Transverse colon (tissue), 4 donors: Measurements from ENCODE around the gene SGCA. TPM values are rescaled to one million over a fixed set of nuclear protein-coding genes. Genes with fewer than 3 reads are reported as not detected.

ENCODE experiments used
- DNase-seq: peaks from one replicate; pipeline ENCODE4 v3.0.0-alpha.2; 2019
- H3K27ac ChIP-seq, 4 donors: fragments of 200-600 bp; sonication (generic); 2 replicates each; pipeline ENCODE4 v1.5.1; 2016 to 2018; ENCODE audit warnings: inconsistent platforms in 4 of 4
- H3K27me3 ChIP-seq: fragments of 200-600 bp; sonication (generic); 2 replicates; pipeline ENCODE4 v1.5.1; 2017; ENCODE audit warnings: inconsistent platforms
- H3K36me3 ChIP-seq, 4 donors: fragments of 200-600 bp; sonication (generic); 2 replicates each; pipeline ENCODE4 v1.5.1; 2017 to 2019; ENCODE audit warnings: inconsistent platforms in 4 of 4
- H3K4me1 ChIP-seq, 4 donors: fragments of 200-600 bp; sonication (generic); 2 replicates each; pipeline ENCODE4 v1.5.1; 2017 to 2020; ENCODE audit warnings: inconsistent platforms in 4 of 4
- H3K4me3 ChIP-seq, 4 donors: fragments of 200-600 bp; sonication (generic); 1 replicate in 1 of 4; 2 replicates in 3 of 4; pipeline versions ENCODE4 v1.5.1 to v1.6.1; 2017 to 2019; ENCODE audit warnings: inconsistent platforms in 4 of 4
- H3K9me3 ChIP-seq, 2 donors: fragments of 200-600 bp; sonication (generic); 2 replicates each; pipeline ENCODE4 v1.5.1; 2017 to 2019; ENCODE audit warnings: inconsistent platforms in 2 of 2
- CTCF ChIP-seq, 5 experiments: fragments of 200-600 bp in 3 of 5; fragments of 450-650 bp in 2 of 5; sonication (generic) in 3 of 5; IDR thresholded peaks; 1 replicate in 2 of 5; 2 replicates in 3 of 5; pipeline ENCODE4 v1.5.1; 2016 to 2017; ENCODE audit warnings: antibody characterized with exemption in 5 of 5, inconsistent platforms in 3 of 5, mild to moderate bottlenecking in 2 of 5, moderate library complexity in 1 of 5
- EP300 ChIP-seq: sonication (generic); formaldehyde crosslinking; IDR thresholded peaks from one replicate; pipeline ENCODE4 v1.6.1; 2017; ENCODE audit warnings: antibody characterized with exemption, low read depth
- POLR2A ChIP-seq: fragments of 450-650 bp; IDR thresholded peaks from one replicate; pipeline ENCODE4 v1.6.1; 2016; ENCODE audit warnings: antibody characterized with exemption, mild to moderate bottlenecking, moderate library complexity
- POLR2AphosphoS5 ChIP-seq, 3 donors: sonication (generic); formaldehyde crosslinking; IDR thresholded peaks; one replicate each; pipeline ENCODE4 v1.6.1; 2016; ENCODE audit warnings: antibody characterized with exemption in 3 of 3
- WGBS, 2 donors: methylation state at CpG; one replicate each; pipeline ENCODE4 v1.1.5; 2018; ENCODE audit warnings: low coverage in 1 of 2; 5-methylcytosine and 5-hydroxymethylcytosine counted together
- in situ Hi-C, 4 donors: fragments of 200-750 bp; cut with MboI; loops; one replicate each; pipeline versions ENCODE4 v1.15.0 to v1.15.1; 2017; ENCODE audit warnings: low sequenced_read_pairs in 3 of 4, low pct_ligation_motif_present in 1 of 4, low pct_unique_long_range_greater_than_20kb in 1 of 4
- intact Hi-C: fragments of 100-400 bp; cut with DNase I; formaldehyde crosslinking; loops from one replicate; pipeline ENCODE4 v1.15.1; 2023; ENCODE audit warnings: low total_unique reads
- total RNA-seq, 4 donors: library from RNA; depleted of rRNA; stranded (reverse); fragments of >200 nt; gene quantifications; one replicate each; pipeline ENCODE4 v1.1.0, GENCODE V29; 2016

Gene SGCA
- total RNA-seq, 4 donors from 2014 or later = 3.7 to 65.3 (median 7.6) TPM

- peaks cover 0 to 14% (median 2%) of the 10 kb centered on the region in 4 donors for H3K36me3 ChIP-seq
- 85% methylated on average over 16 of the region's 17 CpGs; no CpG with 5 or more reads in 1 of the 2 donors for WGBS, 2 donors
- H3K27me3 ChIP-seq = no peaks in the 10 kb centered on the region
- intact Hi-C loops = no loop called here
- no peak for TF ChIP-seq EP300
- no peak for DNase-seq
- peaks cover 0 to 20% (median 6%) of the 10 kb centered on the region in 4 donors for H3K4me1 ChIP-seq
- in situ Hi-C loops = no loop called here
- no peaks in the 10 kb centered on the region for H3K9me3 ChIP-seq
- no peak overlapping the region for H3K4me3 ChIP-seq
- peak overlapping the region in 2 of 4 donors; percentile 17 to 83 for H3K27ac ChIP-seq
Measured at GRCh38 chr17:50187751-50188530, 22.1 kb downstream of the SGCA start.

- WGBS, 2 donors = 66% methylated on average over 12 of the region's 13 CpGs; no CpG with 5 or more reads in 1 of the 2 donors
- TF ChIP-seq EP300 (no peak), POLR2A (no peak), POLR2AphosphoS5 (IDR thresholded peaks at IDR 0.05) (no peak), CTCF (IDR thresholded peaks at IDR 0.05) (no peak)
- Histone ChIP-seq H3K4me1 (peaks cover 0 to 20% (median 4%) of the 10 kb centered on the region in 4 donors), H3K27ac (peak overlapping the region in 2 of 4 donors; percentile 17 to 83), H3K9me3 (no peaks in the 10 kb centered on the region), H3K4me3 (no peak overlapping the region), H3K36me3 (peaks cover 0 to 18% (median 3%) of the 10 kb centered on the region in 4 donors), H3K27me3 (no peaks in the 10 kb centered on the region)
- DNase-seq = no peak
- in situ Hi-C loops = no loop called here
- intact Hi-C loops = no loop called here
Measured at GRCh38 chr17:50188531-50188920, 22.7 kb downstream of the SGCA start.

- H3K4me3 ChIP-seq = no peak overlapping the region
- H3K27me3 ChIP-seq = no peaks in the 10 kb centered on the region
- peaks cover 0 to 15% (median 4%) of the 10 kb centered on the region in 4 donors for H3K4me1 ChIP-seq
- H3K9me3 ChIP-seq = no peaks in the 10 kb centered on the region
- DNase-seq = no peak
- TF ChIP-seq POLR2AphosphoS5 (IDR thresholded peaks at IDR 0.05) = no peak
- no peak for TF ChIP-seq EP300
- no peak for TF ChIP-seq POLR2A
- TF ChIP-seq CTCF (IDR thresholded peaks at IDR 0.05) = no peak
- H3K36me3 ChIP-seq = peaks cover 0 to 23% (median 3%) of the 10 kb centered on the region in 4 donors
- in situ Hi-C loops (no loop called here), intact Hi-C loops (no loop called here)
- peak overlapping the region in 2 of 4 donors; percentile 17 to 83 for H3K27ac ChIP-seq
- WGBS, 2 donors = 81% methylated on average over 11 of the region's 11 CpGs; no CpG with 5 or more reads in 1 of the 2 donors
Measured at GRCh38 chr17:50188921-50189549, 23.2 kb downstream of the SGCA start.

GRCh38 chr17:50189550-50190292, 23.9 kb downstream of the SGCA start:
- DNase-seq = no peak
- Histone ChIP-seq H3K36me3 (peaks cover 0 to 30% (median 3%) of the 10 kb centered on the region in 4 donors), H3K9me3 (no peaks in the 10 kb centered on the region), H3K4me1 (peaks cover 0 to 8% (median 3%) of the 10 kb centered on the region in 4 donors), H3K4me3 (no peak overlapping the region), H3K27ac (peak overlapping the region in 2 of 4 donors; percentile 9 to 30), H3K27me3 (no peaks in the 10 kb centered on the region)
- intact Hi-C loops (no loop called here), in situ Hi-C loops (no loop called here)
- 75% methylated on average over 16 of the region's 20 CpGs; no CpG with 5 or more reads in 1 of the 2 donors for WGBS, 2 donors
- TF ChIP-seq CTCF (IDR thresholded peaks at IDR 0.05) = no peak
- TF ChIP-seq POLR2AphosphoS5 (IDR thresholded peaks at IDR 0.05) = no peak
- no peak for TF ChIP-seq EP300
- no peak for TF ChIP-seq POLR2A
